ENCODE measurements around the gene GDPD5. TPM values are rescaled to one million over a fixed set of nuclear protein-coding genes. Genes with fewer than 3 reads are reported as not detected.

The GDPD5 gene
- total and polyA plus RNA-seq, 9 of the 15 experiments (the other 6 are each of a cell fraction or from before 2014, with no cell fraction given), result 0.32 to 27.3 (median 8.0) TPM

DNA sequence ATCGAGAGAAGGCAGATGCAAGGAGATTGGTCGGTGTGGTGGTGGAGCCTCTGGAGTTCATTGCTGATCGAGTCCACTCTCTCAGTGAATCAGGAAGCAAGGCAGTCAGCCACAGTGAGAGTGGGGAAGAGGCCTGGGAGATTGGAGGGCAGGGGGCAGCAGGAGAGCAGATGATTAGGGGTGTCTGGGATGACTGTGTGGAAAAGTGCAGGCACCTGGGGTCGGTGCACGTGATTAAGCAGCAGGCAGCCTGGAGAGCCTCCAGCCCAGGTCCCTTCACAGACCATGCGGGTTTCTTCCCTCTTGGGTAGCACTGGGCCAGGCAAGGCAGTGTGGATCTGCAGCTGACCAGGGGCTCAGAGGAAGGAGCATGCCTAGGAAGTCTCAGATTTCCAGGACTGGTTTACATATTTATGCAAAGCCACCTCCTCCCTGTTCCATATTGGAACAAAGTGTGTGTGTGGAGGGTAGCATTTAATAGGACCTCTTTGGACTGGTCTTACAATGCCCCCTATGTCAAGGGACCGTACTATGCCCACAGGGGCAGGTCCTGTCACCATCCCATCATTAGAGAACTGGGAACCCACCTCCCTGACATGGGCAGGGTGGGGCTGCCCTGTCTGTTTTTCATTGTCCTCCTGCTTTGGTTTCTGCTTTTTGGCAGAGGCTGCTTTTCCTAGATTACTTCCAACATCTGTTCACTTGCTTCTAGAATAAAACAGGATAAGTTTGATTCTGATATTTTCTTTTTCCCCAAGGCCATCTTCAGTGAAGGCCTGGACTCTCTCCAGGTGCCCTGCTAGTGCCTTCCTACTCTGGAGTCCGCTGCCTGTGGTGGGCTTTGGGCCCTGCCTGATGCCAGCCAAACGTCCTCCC is 14.0 kb upstream of the GDPD5 start (continued):
- TF ChIP-seq THRAP3 (IDR thresholded peaks at IDR 0.05; ENCODE audit: borderline replicate concordance), result no peak
- no peak for TF ChIP-seq ZNF76 (CRISPR knock-in tag; IDR thresholded peaks at IDR 0.05; ENCODE audit: borderline replicate concordance)
- TF ChIP-seq MYNN (IDR thresholded peaks at IDR 0.05), result no peak
- no peak for TF ChIP-seq MYNN (CRISPR knock-in tag; IDR thresholded peaks at IDR 0.05)
- TF ChIP-seq PRDM10 (IDR thresholded peaks at IDR 0.05; ENCODE audit: partially characterized antibody), result peak; percentile 17
- 0 out of 2 replicates have a peak, but pooled peaks have one; percentile 22 for TF ChIP-seq ELF4 (CRISPR knock-in tag; IDR thresholded peaks at IDR 0.05)
- TF ChIP-seq NR1H2 (CRISPR knock-in tag; IDR thresholded peaks at IDR 0.05), result no peak
- TF ChIP-seq STAT5B (CRISPR knock-in tag; IDR thresholded peaks at IDR 0.05), result no peak
- TF ChIP-seq, protein P1, sequence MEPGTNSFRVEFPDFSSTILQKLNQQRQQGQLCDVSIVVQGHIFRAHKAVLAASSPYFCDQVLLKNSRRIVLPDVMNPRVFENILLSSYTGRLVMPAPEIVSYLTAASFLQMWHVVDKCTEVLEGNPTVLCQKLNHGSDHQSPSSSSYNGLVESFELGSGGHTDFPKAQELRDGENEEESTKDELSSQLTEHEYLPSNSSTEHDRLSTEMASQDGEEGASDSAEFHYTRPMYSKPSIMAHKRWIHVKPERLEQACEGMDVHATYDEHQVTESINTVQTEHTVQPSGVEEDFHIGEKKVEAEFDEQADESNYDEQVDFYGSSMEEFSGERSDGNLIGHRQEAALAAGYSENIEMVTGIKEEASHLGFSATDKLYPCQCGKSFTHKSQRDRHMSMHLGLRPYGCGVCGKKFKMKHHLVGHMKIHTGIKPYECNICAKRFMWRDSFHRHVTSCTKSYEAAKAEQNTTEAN (CRISPR knock-in tag; IDR thresholded peaks at IDR 0.05), result no peak
- no peak for TF ChIP-seq BRCA1 (IDR thresholded peaks at IDR 0.05)
- TF ChIP-seq BRCA1 (CRISPR knock-in tag; IDR thresholded peaks at IDR 0.05), result no peak
- no peak for TF ChIP-seq POLR3G (IDR thresholded peaks at IDR 0.05; ENCODE audit: extremely low read depth, insufficient read length, insufficient replicate concordance)
- TF ChIP-seq GTF2F1 (IDR thresholded peaks at IDR 0.05; ENCODE audit: low read depth, low read length), result no peak
- TF ChIP-seq, protein P2, sequence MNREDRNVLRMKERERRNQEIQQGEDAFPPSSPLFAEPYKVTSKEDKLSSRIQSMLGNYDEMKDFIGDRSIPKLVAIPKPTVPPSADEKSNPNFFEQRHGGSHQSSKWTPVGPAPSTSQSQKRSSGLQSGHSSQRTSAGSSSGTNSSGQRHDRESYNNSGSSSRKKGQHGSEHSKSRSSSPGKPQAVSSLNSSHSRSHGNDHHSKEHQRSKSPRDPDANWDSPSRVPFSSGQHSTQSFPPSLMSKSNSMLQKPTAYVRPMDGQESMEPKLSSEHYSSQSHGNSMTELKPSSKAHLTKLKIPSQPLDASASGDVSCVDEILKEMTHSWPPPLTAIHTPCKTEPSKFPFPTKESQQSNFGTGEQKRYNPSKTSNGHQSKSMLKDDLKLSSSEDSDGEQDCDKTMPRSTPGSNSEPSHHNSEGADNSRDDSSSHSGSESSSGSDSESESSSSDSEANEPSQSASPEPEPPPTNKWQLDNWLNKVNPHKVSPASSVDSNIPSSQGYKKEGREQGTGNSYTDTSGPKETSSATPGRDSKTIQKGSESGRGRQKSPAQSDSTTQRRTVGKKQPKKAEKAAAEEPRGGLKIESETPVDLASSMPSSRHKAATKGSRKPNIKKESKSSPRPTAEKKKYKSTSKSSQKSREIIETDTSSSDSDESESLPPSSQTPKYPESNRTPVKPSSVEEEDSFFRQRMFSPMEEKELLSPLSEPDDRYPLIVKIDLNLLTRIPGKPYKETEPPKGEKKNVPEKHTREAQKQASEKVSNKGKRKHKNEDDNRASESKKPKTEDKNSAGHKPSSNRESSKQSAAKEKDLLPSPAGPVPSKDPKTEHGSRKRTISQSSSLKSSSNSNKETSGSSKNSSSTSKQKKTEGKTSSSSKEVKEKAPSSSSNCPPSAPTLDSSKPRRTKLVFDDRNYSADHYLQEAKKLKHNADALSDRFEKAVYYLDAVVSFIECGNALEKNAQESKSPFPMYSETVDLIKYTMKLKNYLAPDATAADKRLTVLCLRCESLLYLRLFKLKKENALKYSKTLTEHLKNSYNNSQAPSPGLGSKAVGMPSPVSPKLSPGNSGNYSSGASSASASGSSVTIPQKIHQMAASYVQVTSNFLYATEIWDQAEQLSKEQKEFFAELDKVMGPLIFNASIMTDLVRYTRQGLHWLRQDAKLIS (CRISPR knock-in tag; IDR thresholded peaks at IDR 0.05), result no peak
- TF ChIP-seq KDM2B (CRISPR knock-in tag; IDR thresholded peaks at IDR 0.05), result no peak
